Pancreas (tissue), 10 donors: ENCODE results near the gene FAM120A. TPM values are rescaled to one million over a fixed set of nuclear protein-coding genes. Genes with fewer than 3 reads are reported as not detected.

Experiments used
- ATAC-seq, 4 donors: fragments of 200-7000 bp; cut with Tn5 transposase; one replicate each; pipeline versions ENCODE4 v1.8.0 to v1.9.1; 2020; ENCODE audit warnings: mild to moderate bottlenecking in 4 of 4, moderate library complexity in 4 of 4
- DNase-seq, 6 donors: peaks; one replicate each; pipeline ENCODE4 v3.0.0-alpha.2; 2020
- FAIRE-seq: peaks from 2 replicates; lab custom pipeline; 2012; peaks lifted over from hg19 to GRCh38; lab: Jason Lieb, UNC
- H3K27ac ChIP-seq, 4 donors: fragments of 200-600 bp; sonication (generic); 1 replicate in 3 of 4; 2 replicates in 1 of 4; pipeline versions ENCODE4 v1.5.0 to v1.8.0; 2020
- H3K27me3 ChIP-seq, 4 donors: fragments of 200-600 bp; one replicate each; pipeline ENCODE4 v1.8.0; 2021
- H3K36me3 ChIP-seq, 3 donors: fragments of 200-600 bp; sonication (generic) in 1 of 3; one replicate each; pipeline versions ENCODE4 v1.5.0 to v1.8.0; 2020 to 2021
- H3K4me1 ChIP-seq, 3 donors: fragments of 200-600 bp; one replicate each; pipeline ENCODE4 v1.8.0; 2021
- H3K4me3 ChIP-seq, 4 donors: fragments of 200-600 bp; sonication (generic) in 2 of 4; one replicate each; pipeline versions ENCODE4 v1.5.0 to v1.8.0; 2020 to 2021
- H3K9me3 ChIP-seq, 4 donors: fragments of 200-600 bp; one replicate each; pipeline ENCODE4 v1.8.0; 2021
- CTCF ChIP-seq, 4 donors: fragments of 200-600 bp; sonication (generic) in 3 of 4; IDR thresholded peaks; one replicate each; pipeline versions ENCODE4 v1.5.0 to v1.8.0; 2021; ENCODE audit warnings: antibody characterized with exemption in 4 of 4
- WGBS, 2 donors: extraction: QIAGEN DNeasy Blood & Tissue Kit; methylation state at CpG; one replicate each; pipeline ENCODE4 v1.1.7; 2013; 5-methylcytosine and 5-hydroxymethylcytosine counted together
- intact Hi-C, 3 donors: fragments of 100-400 bp; cut with DNase I; formaldehyde crosslinking; loops; one replicate each; pipeline versions ENCODE4 v1.11.1 to v1.14.2; 2022
- polyA plus RNA-seq, 2 donors: library from polyadenylated mRNA; stranded (reverse); fragments of 200-250 nt; gene quantifications; one replicate each; pipeline ENCODE4 v1.2.3, GENCODE V29; 2013
- total RNA-seq, 6 donors: library from RNA; stranded (reverse); fragmentation: NEBNext Ultra II Directional in 4 of 6; extraction: Animal tissue kit (Norgen Biotek cat#: 25700) in 4 of 6; gene quantifications; one replicate each; pipeline versions ENCODE4 v1.2.1 to v1.2.4, GENCODE V29; 2021 to 2023
- donor health status: healthy with polysubstance abuse.
- donor health status: DM: no; HTN: no; CAD: no; lungs with moderate emphysema.
- donor health status: DM: no; HTN: no; CAD: no.
- donor health status: control.
- donor health status: control.
- donor health status: Bipolar disorder and iron deficiency.
- donor health status: DM: yes; HTN: yes; CAD: no.
- donor health status: DM: no; HTN: no; CAD: no.
- donor health status: DM: no; HTN: no; CAD: no.
- donor health status: DM: yes; HTN: yes; CAD: no.

The FAM120A gene
- total and polyA plus RNA-seq, 8 donors = 24.2 to 66.4 (median 54.0) TPM

- no peak for FAIRE-seq
- ATAC-seq = no peak
- peaks cover 0 to 4% (median 0%) of the 10 kb centered on the region in 3 donors for H3K36me3 ChIP-seq
- intact Hi-C loops = no loop called here
- no peak overlapping the region for H3K4me3 ChIP-seq
- 78% methylated on average over 9 of the region's 9 CpGs for WGBS, 2 donors
- no peaks in the 10 kb centered on the region for H3K9me3 ChIP-seq
- H3K27ac ChIP-seq = no peak overlapping the region
- no peak for TF ChIP-seq CTCF (IDR thresholded peaks at IDR 0.05)
- H3K27me3 ChIP-seq = no peaks in the 10 kb centered on the region
- no peaks in the 10 kb centered on the region for H3K4me1 ChIP-seq
- DNase-seq = no peak
Observed at GRCh38 chr9:93513606-93514005, 62.1 kb downstream of the FAM120A start.

DNA sequence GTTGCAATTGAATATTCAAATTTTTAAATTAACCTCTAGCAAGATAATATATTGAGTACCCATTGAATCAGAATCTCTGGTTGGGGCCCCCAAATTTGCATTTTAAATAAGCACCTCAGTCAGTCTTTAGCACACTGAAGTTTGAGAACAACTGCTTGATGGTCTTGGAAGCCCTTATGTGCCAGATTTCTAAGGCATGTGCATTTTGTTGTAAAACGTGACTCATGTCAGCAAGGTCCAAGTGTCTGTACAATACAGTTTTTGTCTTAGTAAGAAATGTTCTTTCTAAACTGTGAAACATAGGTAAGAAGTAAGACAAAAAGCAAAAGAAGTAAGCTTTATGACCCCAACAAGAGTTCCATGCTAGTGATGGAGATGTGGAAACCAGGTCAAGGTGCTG lies 65.8 kb downstream of the FAM120A start:
- H3K9me3 ChIP-seq = no peaks in the 10 kb centered on the region
- 74 to 82% methylated on average over 1 of the region's 1 CpG for WGBS, 2 donors
- no peaks in the 10 kb centered on the region for H3K4me1 ChIP-seq
- H3K27me3 ChIP-seq = no peaks in the 10 kb centered on the region
- no peak overlapping the region for H3K4me3 ChIP-seq
- no peak for ATAC-seq
- no peak for FAIRE-seq
- peaks cover 0 to 4% (median 0%) of the 10 kb centered on the region in 3 donors for H3K36me3 ChIP-seq
- intact Hi-C loops = no loop called here
- no peak for TF ChIP-seq CTCF (IDR thresholded peaks at IDR 0.05)
- no peak overlapping the region for H3K27ac ChIP-seq
- DNase-seq = no peak

DNA sequence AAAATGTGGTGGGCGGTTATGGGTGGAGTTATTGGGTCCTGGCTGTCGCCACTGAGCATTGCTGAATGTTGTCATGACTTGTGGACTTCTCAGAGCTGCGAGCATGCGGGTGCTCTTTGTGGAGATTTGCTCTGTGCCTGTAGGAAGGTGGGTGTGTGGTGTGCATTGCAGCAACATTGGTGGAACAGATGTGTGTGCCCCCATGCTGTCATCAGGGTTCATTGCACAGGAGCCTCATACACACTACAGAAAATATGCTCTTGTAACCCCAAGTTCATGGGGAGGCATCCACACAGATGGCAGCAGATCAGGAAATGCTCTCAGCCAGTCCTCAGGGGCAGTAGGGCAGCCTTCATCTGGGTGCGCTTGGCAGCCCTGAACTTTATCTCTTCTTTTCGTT lies 69.0 kb downstream of the FAM120A start:
- Histone ChIP-seq H3K9me3 (no peaks in the 10 kb centered on the region), H3K36me3 (peaks cover 0 to 15% (median 0%) of the 10 kb centered on the region in 3 donors), H3K27ac (no peak overlapping the region), H3K4me1 (no peaks in the 10 kb centered on the region), H3K4me3 (no peak overlapping the region), H3K27me3 (no peaks in the 10 kb centered on the region)
- intact Hi-C loops = no loop called here
- TF ChIP-seq CTCF (IDR thresholded peaks at IDR 0.05) = no peak
- no peak for DNase-seq
- peak in 1 of 4 donors; percentile 8 for ATAC-seq
- FAIRE-seq = no peak
- WGBS, 2 donors = 86 to 91% methylated on average over 6 of the region's 6 CpGs

DNA sequence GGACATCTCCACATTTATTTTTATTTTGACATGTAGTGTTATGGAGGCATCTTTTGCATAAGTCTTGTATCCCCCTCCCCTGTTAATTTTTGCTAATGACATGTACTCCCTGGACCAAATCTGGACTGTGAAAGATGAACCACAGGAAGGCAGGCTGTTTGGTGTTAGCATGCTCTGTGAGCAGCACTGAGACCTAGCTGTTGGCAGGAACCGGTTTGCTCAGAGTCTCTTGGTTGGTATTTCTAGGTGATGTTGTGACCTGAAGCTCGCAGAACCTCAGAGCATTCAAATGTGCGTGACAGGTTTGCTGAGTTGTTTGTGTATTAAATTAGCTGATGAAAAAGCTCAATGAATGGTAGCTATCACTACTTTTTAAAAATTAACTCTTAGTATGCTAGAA lies 71.3 kb downstream of the FAM120A start:
- Histone ChIP-seq H3K9me3 (no peaks in the 10 kb centered on the region), H3K27me3 (no peaks in the 10 kb centered on the region), H3K4me3 (no peak overlapping the region), H3K36me3 (peaks cover 0 to 14% (median 0%) of the 10 kb centered on the region in 3 donors), H3K4me1 (no peaks in the 10 kb centered on the region), H3K27ac (no peak overlapping the region)
- intact Hi-C loops = no loop called here
- FAIRE-seq = no peak
- WGBS, 2 donors = 55 to 63% methylated on average over 3 of the region's 3 CpGs
- no peak for ATAC-seq
- TF ChIP-seq CTCF (IDR thresholded peaks at IDR 0.05) = no peak
- DNase-seq = no peak

DNA sequence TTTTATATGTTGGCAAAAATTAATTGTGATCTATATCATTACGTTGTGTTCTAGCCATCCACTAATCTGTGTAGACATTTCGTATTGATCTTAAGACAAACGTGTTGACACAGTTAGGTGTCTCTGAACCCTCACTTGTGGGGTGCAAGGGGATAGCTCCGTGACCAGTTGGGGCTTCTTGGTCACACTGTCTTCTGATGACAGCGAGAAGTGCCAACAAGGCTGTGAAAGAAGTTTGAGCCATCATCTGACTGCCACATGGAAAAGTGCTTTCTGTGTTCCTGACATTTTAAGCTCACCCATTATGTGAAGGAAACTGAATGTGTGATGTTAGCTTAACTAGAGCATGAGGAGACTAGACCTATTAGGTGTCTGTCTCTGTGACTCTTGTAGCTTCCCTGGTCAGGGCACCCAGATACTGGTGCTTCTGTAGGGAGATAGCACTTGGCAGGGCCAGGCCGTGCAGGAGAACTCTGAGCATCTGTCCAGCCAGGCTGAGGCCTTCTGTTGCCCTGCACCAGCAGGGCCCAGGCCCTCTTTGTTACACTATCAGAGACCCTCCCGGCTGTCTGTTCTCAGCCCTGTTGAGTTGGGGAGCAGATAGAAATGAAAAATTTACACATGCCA lies 72.1 kb downstream of the FAM120A start:
- ATAC-seq (peak in 2 of 4 donors; percentile 14 to 17), DNase-seq (no peak), FAIRE-seq (no peak)
- WGBS, 2 donors = 69 to 70% methylated on average over 7 of the region's 7 CpGs
- intact Hi-C loops = no loop called here
- peaks cover 0 to 22% (median 0%) of the 10 kb centered on the region in 3 donors for H3K36me3 ChIP-seq
- TF ChIP-seq CTCF (IDR thresholded peaks at IDR 0.05) = no peak
- H3K27me3 ChIP-seq = no peaks in the 10 kb centered on the region
- no peaks in the 10 kb centered on the region for H3K4me1 ChIP-seq
- H3K4me3 ChIP-seq = no peak overlapping the region
- H3K9me3 ChIP-seq = no peaks in the 10 kb centered on the region
- H3K27ac ChIP-seq = no peak overlapping the region
